GM18861 (cell line): Measurements from ENCODE around the gene RNF145.
"Not testable (repeated sequence)": the region's sequence is repeated elsewhere in the genome, so short reads cannot be mapped to it uniquely, and the experiment has no call there.

ENCODE experiments used
- ATAC-seq: cut with Tn5 transposase; IDR thresholded peaks from one replicate; pipeline ENCODE4 v1.9.1; 2021; ENCODE audit not compliant: unreplicated experiment

The RNF145 gene

DNA sequence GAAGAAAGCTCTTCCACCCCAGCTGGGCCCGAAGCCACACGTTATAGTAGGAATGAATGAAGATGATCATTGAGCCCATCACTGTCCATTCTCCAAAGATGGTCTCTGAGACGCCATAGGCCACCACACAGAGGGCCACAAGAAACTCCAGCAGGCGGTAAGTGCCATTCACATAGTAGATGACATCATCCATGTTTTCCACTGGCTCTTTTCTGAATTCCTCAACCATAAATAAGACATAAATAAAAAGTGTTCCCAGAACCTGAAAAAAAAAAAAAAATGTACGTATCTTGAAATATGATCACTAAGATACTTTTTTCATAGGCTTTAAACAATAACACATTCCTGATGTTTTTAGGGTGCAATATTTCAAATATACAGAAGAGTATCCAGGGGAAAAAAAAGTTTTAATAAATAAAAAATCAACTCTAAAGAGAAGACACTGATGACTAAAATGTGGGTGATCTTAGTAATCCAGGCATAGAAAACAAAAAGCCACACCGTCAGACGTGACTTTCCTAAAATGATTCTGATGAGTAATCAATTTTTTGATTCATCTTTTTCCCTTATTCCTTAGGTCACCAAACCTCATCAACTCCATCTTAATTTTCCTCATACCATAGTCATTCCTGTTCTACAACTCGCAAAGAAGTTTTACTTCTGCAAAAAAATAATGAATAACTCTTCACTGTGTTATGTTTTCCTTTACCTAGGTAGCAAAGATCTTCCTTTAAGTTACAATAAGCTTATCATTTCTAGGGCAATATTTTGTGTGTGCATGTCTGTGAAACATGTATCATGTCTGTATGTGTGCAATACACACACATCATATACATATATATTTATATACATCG lies 47.8 kb downstream of the RNF145 start:
- ATAC-seq: no peak

DNA sequence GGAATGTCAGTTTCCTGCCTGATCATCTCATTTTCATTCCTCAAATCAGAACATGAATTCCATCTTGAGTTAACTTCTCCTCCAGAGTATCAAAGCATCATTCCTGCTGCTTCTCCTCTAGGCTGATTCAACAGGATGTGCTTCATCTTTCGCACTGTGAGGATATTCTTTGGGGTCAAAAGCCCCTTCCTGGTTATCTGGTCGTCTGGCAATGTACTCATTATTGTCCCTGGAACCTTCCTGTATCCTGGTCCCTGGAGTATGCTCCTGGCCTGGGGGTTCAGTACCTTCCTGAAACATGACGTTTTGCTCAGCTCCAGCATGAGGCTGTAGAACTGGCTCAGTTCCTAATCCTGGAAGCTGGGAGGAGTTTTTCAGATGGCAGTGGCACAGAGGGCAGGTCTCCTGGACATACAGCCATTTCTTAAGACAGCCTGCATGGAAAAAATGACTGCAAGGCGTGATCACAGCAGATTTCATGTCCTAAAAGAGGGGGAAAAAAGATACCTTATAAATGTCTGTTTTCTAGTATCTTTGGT lies 50.7 kb downstream of the RNF145 start:
- not testable (repeated sequence) for ATAC-seq

DNA sequence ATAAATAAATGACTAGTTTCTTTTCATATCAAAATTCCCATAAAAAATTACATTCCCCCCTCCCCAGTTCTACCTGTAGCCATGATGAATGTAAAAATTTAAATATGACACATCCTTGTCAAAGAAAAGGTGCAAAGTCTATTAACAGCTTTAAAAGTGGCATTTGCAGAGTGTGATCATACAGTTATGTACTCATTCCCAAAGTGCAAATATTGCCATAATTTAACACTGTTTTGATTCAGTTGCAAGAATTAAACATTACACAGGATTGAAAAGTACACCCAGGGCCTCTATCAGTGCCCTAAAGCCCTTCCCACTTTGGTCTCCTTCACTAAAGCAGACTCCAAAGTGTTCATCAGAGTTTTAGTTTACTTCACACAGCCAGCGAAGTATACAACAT lies 51.8 kb downstream of the RNF145 start:
- ATAC-seq: no peak

DNA sequence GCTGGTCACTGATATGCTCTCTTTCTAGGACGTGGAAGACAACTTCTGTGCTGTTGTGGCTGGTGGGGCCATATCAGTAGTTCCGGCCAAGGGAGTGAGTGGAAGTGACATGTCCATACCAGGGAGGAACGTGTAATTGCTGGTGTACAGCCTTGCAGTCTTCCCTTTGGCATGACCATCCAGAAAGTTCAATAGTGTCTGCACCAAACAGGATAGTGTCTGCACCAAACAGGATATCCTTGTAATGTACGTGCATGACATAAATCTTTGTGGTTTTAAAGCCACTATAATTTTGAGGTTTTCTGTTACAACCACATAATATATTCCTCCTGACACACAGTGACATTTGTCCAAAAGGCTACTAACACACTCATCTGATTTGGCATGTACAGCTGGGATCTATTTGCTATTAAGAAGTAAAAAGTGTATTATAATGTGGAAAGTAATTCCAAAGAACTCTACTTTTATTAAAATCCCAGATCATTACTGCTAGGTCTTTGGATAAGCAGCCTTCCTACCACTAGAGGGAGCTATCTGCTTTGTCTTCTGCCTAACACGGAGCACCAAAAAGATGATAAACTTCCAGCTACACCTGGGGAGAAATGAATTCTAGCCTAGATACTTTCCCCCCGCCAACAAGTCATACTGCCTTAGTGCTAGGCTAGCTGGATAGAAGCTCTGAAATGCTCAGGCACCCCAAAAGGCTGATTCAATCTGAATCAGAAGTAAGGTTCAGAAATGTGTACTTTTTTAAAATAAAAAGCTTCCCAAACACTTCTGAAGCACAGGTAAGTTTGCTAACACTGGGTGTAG lies 52.7 kb downstream of the RNF145 start:
- peak; percentile 52 for ATAC-seq

DNA sequence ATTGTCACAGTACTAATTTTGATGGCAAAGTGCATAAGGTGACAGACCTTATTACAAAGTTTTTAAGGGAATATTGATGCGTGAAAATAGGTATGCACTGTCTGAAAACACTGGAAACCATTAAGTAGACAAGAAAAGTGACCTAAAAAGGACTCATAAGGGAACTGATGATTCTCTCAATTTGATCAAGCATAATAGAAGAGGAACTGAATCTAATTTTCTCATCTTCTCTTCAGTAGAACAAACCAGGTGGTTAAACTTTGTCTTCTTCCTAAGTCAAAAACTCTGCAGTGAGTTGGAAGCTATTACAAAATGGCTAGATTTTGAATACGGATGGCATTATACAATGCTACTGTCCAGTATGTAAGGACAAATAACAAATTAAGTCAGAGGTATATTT lies 53.4 kb downstream of the RNF145 start:
- peak; percentile 12 for ATAC-seq

DNA sequence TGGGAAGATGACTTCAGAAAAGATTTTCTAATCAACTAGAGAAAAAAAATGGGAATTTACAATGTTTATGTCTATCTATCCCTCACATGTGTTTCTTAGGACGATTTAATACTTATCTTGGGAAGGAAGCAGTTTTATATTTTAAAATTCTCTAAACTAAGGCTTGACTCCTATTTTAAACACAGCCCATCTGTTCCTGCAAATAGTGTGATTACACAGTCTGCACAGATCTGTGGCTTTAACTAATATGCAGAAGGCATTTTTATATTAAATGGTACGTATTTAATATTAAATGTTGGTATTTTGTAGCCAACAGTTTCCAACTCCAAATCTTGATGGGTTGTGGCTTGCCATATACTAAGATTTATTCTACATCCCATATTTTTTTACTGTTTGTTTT lies 56.5 kb downstream of the RNF145 start:
- ATAC-seq: no peak

DNA sequence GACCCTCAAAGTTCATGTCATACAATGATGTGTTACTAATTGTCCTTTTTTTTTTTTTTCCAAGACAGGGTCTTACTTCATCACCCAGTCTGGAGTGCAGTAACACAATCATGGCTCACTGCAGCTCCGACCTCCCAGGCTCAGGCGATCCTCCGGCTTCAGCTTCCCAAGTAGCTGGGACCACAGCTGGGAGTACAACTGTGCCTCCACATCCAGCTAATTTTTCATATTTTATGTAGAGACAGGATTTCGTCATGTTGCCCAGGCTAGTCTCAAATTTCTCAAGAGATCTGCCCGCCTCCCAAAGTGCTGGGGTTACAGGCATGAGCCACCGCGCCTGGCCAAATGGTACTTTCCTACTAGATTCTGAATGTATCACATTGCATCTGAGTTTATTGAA lies 60.3 kb downstream of the RNF145 start:
- no peak for ATAC-seq

DNA sequence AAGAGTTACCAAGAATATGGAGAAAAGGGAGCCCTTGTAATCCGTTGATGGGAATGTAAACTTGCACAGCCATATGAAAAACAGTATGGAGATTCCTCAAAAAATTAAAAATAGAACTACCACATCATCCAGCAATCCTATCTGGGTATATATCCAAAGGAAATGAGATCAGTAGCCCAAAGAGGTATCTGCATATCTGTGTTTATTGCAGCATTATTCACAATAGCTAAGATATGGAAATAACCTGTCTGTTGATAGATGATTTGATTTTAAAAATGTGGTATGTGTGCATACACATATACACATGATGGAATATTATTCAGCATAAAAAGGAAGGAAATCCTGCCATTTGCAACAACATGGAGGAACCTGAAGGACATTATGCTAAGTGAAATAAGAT lies 61.4 kb downstream of the RNF145 start:
- no peak for ATAC-seq

DNA sequence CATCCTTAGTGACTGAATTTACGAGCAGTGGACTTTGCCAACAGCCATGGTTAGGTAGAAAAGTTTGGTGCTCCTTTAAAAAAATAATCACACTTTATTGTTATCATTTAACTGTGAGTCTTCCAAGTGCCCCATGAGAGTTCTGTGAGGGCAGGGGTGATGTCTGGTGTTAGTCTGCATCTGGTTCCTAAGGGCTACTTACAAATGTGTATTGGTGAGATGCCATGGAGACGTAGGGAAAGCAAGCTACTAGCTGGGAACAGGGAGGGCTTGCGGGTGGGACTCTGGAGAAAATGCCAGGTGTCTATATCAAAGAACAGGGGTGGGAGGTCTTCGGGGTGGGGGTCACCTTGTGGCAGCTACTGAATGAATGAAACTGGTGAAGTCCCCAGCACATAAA lies 62.5 kb downstream of the RNF145 start:
- no peak for ATAC-seq

DNA sequence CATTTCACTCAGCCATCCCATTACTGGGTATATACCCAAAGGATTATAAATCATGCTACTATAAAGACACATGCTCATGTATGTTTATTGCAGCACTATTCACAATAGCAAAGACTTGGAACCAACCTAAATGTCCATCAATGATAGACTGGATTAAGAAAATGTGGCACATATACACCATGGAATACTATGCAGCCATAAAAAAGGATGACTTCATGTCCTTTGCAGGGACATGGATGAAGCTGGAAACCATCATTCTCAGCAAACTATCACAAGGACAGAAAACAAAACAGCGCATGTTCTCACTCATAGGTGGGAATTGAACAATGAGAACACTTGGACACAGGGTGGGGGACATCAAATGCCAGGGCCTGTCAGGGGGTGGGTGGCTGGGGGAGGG lies 64.2 kb downstream of the RNF145 start:
- ATAC-seq: not testable (repeated sequence)

DNA sequence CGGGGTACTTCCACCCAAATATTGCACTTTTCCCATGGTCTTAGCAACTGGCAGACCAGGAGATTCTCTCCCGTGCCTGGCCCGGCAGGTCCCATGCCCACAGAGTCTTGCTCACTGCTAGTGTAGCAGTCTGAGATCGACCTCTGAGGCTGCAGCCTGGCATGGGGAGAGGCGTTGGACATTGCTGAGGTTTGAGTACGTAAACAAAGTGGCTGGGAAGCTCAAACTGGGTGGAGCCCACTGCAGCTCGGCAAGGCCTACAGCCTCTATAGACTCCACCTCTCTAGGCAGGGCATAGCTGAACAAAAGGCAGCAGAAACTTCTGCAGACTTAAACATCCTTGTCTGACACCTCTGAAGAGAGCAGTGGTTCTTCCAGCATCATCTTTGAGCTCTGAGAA lies 69.6 kb downstream of the RNF145 start:
- ATAC-seq: no peak

DNA sequence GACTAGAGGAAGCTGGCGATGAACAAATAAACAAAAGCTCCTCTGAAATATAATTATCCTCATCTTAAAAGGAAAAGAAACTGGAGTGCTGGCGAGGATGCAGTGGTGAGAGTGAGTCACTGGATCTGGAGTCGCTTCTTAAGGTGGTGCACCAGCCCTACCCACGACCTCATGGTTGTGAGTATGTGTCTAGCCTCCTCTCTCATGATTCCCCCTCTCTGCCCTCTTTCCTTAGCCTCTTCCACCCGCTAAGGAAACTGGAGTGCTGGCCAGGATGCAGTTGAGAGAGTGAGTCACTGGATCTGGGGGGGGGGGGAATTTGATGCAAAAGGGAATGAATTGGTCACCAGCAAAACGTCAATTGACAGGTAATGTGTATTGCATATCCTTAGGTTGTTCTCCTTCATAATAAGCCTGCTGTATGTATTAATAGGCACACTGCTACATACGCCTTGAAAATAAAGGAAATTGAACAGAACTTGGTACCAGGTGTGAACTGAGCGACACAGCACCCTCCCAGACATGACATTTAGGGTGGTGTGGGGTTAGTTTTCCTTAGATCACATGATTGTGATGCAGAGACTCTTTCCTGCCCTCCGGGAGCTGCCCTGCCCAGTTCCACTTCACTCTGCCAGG lies 73.3 kb downstream of the RNF145 start:
- ATAC-seq: no peak

DNA sequence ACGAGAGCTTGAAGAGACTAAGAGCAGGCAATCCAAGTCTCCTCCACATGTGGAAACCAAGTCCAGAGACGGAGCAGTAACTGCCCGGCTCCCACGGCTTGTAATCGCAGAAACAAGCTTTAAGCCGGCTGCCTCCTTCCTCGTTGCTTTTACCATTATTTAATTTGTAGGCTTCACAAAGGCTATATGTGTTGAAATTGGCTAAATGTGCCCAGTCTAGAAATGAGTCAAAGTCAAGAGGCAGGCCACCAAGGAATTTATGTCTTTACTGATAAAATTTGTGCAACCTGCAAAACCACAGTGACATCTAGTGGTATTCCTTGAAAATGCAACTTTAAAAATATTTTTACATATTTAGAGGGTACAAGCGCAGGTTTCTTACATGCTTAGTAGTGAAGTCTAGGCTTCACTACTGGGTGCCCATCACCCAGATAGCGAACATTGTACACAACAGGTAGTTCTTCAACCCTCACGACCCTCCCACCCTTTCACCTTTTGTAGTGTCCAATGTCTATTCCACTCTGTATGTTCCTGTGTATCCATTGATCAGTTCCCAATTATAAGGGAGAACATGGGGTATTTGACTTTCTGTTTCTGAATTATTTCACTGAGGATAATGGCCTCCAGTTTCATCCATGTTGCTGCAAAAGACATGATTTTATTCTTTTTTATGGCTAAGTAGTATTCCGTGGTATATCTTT lies 76.2 kb downstream of the RNF145 start:
- ATAC-seq: peak; percentile 60

DNA sequence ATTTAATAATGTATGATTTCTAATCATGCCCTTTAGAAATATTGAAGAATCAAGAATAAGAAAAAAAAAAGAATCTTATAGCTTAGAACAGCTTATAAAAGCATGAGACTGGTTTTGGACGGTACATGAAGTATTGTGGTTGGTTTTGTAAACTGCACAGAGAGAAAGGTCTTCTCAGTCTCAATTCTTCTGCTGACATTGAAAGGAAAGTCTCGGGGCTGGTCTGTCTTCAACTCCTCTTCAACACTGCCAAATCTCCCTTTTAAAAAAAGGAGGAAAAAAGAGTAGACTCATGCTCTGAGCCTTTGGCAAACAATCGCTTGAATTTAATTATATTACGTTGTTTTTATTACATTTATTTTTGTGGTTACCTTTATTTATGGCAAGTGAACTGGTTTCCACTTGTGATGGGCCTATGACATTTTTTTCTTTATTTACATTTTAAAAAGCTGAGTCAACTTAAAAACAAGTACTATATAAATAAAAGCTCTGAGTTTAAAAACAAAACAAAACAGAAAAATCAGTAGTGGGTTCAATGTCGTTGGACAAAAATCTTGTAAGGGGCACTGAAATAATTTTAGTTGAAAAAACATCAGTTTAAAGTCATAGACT lies 76.8 kb downstream of the RNF145 start:
- ATAC-seq: no peak

DNA sequence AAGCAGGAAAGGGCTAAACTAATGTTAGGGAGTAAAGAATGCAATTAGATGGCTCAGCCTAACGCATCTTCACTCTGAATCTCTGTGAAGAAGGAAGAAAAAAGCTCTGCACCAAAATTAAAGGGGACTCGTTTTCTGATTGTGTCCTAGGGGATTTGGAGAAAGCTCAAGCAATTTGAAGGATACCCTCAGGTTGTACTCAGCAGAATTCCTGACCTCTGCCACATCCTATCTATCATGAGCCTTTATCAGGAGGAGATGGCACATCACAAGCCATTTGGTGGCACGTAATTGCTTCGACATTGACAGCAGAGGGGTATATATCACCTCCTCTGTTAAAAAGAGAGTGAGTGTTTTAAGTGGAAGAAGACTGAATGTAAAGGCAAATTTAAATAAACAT lies 77.4 kb downstream of the RNF145 start:
- no peak for ATAC-seq

DNA sequence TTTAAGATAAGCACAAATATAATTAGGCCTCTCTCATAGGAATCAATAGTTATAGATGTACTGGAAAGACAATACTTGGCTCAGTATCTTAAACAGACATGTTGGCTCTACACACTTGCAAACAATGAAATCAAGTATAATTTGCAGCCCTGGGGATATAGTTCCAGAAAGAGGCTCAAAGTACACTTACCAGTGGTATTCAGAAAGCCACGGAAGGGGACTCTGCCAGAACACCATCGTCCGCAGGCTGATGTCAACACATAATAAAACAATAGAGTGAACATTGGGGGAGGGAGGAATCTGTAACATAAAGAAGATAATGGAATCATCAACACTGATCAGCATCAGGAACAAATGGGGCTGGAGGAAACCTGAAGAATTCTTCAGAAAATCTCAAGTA lies 78.5 kb downstream of the RNF145 start:
- ATAC-seq: no peak

DNA sequence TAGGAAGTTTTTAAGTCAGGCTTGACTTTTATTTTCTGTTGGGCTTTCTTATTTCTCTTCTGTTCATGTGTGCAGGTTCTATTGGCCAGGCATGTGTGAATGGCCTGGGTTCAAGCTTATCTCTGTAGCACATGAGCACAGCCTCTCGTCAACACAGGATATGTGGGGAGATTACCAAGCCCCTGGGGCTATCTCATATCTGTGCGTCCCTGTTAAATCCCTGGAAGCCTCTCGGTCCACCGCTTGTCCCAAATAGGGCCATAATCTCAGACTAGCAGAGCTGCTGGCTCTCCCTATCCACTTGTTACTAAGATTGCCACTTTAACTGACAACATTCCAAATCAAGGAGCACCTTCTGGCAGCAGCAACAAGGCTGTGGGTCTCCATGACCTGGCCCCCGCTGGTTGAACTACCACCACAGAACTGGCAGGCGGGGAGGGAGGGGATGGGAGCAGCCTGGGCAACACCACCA lies 81.2 kb downstream of the RNF145 start:
- ATAC-seq: no peak

DNA sequence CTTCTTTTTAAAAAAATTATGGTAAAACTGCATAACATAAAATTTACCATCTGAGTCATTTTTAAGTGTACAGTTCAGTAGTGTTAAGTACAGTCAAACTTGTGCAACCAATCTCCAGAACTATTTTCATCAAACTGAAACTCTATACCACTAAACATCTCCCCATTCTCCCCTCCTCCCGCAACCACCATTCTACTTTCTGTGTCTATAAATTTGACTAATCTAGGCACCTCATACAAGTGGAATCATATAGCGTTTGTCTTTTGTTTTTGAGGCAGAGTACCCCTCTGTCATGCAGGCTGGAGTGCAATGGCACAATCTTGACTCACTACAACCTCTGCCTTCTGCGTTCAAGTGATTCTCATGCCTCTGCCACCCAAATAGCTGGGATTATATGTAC lies 85.7 kb downstream of the RNF145 start:
- ATAC-seq: no peak

DNA sequence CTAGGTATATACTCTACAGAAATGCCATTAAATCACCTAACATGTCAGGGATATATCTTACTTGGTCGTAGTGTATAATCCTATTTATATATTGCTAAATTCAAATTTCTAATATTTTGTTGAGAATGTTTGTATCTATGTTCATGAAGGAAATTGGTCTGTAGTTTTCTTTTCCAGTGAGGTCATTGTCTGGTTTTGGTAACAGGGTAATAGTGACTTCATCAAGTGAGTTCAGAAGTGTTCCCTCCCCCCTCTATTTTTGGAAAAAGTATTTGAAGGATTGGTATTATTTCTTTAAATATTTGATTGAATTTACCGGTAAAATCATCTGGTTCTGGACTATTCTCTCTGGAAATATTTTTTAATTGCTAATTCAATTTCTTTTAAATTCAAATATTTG lies 86.2 kb downstream of the RNF145 start:
- ATAC-seq: no peak

DNA sequence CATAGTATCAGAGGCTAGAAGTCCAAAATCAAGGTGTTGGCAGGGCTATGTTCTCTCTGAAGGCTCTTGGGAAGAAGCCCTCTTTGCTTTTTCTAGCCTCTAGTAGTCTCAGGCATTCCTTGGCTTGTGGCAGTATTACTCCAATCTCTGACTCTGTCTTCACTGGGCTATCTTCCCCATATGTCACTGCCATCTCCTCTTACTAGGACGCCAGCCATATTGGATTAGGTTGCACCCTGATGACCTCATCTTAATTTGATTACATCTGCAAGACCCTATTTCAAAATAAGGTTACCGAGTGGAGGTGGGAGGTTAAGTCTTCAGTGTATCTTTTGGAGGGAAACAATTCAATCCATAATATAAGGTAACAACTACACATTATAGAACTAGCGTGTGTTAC lies 88.3 kb downstream of the RNF145 start:
- ATAC-seq: no peak
